ENCODE data around the gene DUSP7.

Gene DUSP7

DNA sequence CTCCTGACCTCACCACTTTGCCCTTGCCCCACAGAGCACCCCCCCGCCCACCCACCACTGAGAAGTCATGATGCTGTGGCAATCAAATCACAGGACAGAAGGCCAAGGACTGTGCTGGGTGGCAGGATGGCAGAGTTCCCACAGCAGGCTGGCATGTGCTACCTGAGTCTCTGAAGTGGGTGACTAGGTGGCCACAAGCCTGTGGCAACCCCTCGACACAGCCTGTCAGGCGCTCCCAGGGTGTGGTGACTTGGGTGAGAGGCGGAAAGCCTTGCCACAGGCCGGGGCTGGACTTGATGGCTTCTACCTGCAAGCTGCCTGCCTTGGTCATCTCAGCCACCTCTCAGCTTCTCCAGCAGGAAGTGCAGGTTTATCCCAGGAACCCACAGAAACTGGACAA is 15.6 kb upstream of the DUSP7 start:
- intact Hi-C loops (cut with DNase I): no loop called here
- DNase-seq: no peak

DNA sequence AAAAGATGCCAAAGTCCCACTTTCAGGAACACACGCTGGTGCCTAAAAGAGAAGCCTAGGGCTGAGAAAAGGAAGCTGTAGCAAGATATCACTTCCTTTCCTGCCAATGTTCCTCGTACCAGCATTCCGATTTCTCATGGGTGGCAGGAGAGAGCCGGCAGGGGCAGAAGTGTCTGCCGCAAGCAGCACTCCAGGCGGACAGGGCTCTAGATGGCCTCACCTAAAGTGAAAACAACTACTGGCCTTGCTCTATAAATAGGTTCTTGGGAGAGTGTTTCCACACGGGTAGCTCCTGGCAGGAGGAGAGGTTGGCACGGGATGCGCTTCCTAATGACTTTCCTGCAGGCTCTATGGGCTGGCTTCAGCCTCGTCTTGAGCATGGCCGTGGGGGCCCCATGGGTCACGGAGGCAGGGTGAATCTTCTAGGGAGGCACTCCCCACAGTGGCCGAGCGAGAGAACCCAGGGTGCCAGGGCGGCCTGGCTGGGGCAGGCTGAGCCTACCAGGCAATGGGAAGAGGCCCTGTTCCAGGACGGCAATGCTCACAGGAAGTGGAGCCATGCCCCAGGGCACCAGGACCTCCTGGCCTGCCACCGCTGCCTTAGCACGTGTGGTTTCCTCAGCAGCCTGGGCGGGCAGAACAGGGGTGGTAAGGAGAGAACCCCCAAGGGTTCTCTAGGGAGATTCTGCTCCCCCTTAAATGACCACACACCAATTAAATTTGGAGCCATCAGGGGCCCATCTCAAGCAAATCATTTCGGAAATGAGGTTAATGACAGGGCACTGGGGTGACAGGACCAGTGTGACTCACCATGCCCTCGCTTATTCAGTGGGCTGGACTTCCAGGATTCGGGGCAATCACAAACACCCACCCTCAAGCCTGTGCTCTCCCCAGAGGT is 14.6 kb upstream of the DUSP7 start:
- no peak for DNase-seq
- intact Hi-C loops (cut with DNase I): no loop called here

DNA sequence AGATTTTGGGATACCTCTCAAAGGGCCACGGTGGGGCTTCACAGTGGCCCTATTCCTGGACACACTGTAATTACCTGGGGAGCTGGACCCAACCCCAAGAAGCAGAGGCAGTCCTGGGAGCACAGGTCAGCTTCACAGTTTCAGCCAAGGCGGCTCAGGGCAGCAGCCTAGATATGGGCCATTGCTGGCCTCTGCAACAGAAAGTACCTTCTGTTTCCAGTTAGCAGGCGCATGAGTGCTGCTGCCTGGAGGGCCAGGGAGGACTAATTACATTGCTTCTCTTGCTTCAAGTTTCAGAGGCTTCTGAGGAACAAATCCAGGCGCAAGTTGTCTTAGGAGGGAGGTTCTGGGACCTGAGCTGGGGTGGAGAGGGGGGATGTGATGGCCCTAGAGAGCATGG is 13.5 kb upstream of the DUSP7 start:
- DNase-seq: no peak
- intact Hi-C loops (cut with DNase I): no loop called here

DNA sequence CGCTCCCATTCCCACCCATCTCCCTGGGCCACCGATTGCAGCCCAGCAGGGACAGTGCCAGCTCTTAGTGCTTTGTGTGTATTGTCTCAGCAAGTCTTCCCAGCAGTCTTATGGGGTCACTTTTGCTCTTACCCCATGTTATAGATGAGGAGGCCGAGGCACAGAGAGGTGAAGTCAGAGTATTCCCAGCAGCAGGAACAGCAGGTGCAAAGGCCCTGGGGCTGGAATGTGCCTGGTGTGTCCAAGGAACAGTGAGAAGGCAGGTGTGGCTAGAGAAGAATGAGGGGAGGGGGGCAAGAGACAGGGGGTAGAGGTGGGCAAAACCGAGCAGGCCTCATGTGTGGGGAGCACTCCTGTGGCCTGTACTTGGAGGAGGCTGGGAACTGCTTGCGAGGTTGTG is 12.8 kb upstream of the DUSP7 start:
- DNase-seq: no peak
- intact Hi-C loops (cut with DNase I): no loop called here

DNA sequence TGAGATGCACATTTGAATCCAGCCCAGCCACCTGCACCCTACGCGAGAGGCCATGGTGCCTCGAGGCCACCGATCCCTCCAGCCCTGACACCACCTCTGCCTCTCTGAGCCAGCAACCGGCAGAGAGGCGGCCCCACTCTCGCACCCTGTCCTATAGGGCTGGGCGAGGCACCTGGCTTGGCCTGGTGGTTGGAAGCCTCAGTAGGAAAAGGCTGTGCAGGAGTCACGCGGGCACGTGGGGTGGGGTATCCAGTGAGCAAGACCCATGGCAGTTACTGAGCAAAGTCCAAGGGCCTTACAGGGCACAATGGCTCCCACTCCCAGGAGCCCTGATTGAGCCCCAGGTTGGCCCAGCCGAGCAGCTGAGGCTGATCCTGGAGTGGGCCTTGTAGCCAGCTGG is 12.4 kb upstream of the DUSP7 start:
- no peak for DNase-seq
- intact Hi-C loops (cut with DNase I): no loop called here

DNA sequence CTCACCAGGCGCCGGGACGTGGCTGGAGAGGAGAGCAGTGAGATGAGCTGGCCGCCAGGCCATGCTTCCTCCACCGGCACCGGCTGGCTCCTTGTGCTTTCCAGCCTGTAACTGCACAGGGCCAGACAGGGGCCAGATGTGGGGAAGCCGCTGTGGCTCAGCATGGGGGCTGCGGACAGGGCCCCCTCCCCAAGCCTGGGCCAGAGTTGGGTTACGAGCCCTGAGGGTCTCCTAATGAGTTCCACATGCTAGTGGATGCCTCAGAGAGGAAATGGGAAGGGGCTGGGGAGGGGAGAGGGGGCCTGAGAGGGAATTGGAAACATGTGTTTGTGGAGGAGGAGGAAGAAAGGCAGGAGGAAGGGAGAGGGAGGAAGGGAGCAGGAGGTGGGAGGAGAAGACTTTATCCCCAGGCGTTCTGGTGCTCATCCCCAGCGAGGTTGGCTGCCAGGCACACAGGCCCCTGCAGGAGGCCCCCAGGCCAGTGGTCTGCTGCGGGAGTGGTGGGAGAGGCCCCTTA is 11.7 kb upstream of the DUSP7 start:
- intact Hi-C loops (cut with DNase I): no loop called here
- DNase-seq: no peak

DNA sequence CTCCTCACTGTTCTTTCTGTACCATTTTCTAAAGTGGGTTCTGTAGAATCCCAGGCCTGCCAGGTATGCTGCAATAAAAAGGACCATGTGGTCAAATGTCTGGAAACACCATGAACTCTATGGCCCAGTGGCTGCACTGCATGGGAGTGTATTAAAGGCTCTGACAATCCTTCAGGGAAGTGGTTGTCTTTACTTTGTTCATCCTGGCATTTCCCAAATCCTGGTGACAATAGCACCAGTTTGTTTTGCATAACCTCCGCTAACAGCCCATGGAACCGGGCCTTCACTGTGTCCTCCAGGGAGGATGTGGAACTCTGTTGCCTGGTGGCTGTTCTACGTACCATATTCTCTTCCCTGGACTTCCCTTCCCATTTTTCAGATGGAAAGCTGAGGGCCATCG is 11.2 kb upstream of the DUSP7 start:
- intact Hi-C loops (cut with DNase I): no loop called here
- no peak for DNase-seq

DNA sequence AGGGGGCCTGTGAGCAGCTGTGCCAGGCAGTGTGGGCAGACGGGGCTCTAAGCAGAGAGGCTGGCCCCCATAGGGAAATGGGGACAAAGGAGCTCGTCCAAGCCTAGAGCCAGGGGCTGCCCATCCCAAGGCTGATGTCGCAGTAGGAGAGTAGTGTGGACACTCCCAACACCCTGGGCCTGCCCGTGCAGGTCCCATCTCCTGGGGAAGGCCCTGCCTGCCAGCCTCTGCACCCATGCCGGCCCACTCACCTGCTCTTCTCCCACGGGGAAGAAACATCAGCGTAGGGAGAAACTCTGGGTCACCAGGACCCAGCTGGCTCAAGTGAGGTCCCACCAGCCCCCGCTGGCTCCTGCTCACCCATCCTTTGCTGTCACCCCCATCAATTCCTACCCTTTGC is 10.7 kb upstream of the DUSP7 start:
- intact Hi-C loops (cut with DNase I): no loop called here
- DNase-seq: no peak

DNA sequence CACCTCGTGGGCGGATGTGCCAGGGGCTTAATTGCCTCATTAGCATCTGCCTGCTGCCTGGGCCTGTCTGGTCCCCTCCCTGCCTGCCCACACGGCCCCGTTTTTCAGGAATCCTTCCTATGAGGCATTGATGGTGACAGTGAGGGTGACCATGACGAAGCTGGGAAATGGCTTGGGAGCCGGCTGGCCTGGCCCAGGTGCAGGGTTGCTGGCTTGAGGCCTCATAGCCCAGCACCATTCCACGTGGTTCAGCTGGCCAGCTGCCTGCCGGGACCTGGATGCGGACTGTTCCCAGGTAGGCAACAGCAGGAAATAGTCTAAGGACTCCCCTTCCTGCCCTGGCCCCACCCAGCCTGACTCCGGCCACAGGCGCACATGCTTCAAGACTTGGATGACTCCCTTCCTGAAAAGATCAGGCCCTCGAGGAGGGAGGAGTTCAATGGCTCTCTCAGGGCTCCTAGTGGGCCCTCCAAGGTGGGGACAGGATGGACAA is 8.9 kb upstream of the DUSP7 start:
- DNase-seq: no peak
- intact Hi-C loops (cut with DNase I): no loop called here

DNA sequence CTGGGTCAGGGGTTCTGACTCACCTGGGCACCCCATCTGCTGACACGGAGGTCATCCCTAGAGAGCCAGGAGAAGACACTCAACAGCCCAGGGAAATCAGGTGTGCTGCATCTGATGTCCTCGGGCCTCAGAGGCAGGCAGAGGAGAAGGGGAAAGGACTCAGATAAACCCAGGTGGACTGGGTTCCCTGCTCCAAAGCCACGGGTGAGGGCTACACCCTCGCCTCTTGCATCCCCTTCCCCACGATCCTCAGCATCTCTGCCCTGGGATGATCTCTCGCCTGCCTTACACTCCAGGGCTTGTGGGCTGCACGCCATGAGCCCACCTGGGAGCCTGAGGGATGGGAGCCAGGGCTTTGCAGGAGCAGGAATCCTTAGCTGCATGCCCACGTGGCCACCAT is 8.2 kb upstream of the DUSP7 start:
- no peak for DNase-seq
- intact Hi-C loops (cut with DNase I): no loop called here

DNA sequence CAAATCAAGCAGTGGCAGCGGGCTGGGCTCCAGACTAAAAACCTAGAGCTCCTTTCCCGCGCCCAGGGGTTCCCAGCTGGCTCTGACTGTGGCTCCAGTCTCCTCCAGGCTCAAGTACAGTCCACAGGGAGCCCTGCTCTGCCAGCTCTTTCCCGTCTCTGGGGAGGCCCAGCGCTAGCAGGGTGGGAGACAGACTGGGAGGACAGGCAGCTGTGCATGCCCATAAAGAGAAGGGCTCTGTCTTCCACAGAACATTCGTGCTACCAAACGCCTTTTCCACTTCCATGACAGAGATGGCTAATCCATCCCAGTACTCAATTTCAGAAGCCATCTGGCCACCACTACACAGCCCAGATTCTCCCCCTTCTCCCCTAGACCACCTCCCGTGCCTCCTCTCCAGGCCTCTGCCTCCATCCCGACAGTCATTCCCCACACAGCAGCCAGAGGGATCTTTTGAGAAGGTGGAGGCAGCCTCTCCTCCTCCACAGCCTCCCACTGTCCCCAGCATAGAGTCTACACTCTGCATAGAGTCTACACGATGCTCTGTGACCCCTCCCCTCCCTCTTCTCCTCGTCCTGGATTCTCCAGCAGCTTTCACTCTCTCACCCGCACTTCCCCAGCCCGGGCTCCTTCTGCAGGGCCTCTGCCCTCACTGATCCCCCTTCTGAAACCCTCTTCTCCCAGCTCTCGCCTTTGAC is 6.8 kb upstream of the DUSP7 start:
- no peak for DNase-seq
- intact Hi-C loops (cut with DNase I): no loop called here

DNA sequence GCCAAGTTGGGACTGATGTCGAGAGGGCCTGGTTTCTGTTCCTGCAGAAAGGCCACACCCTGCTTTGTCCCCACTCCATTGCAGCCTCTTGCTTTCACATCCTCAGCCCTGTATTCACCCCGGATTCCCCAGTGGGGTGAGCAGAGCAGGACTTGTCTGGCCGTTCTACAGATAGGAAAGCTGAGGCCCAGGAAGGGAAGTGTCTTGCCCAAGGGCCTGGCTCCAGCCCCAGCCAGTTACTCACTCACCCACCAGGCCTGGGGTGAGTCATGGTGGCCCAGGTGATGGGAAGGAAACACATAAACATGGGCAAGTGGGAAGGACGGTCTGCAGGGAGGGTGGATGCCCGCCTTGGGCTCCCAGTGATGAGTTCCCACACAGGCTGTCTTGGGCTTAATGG is 6.1 kb upstream of the DUSP7 start:
- intact Hi-C loops (cut with DNase I): no loop called here
- DNase-seq: no peak

DNA sequence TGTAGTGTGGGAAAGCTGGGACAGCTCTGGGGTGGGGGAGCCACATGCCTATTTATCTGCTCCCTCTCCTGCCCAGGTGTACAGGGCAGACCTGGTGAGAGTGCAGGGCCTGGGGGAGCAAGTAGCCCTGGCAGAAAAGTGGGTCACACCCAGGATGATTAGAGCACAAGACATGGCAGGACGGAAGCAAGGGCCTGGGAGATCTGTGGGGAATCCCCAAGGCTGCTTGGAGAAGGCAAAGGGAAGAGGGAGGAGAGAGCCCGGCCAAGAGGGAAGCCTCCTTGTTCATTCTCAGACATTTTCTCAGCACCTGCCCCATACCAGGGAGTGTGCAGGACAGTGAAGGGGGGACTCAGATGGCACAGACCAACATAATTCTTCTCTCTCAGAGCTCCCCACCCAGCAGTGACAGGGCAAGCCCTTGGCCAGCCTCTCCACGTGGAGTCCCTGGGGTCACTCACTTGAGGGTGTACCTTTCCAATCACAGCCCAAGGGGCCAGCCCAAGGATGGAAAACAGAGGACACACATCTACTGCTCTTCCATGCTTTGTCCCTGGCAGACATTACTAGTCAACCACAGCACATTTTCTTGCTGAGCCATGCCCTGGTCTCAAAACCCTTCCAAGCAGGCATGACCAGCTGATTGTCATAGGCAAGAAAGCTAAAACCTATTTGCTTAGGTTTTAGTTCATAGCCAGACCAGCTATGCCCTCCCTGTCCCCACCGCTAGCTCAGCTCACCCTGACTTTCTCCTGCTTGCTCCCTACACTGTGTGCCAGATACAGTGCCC is 4.9 kb upstream of the DUSP7 start:
- no peak for DNase-seq
- intact Hi-C loops (cut with DNase I): no loop called here

DNA sequence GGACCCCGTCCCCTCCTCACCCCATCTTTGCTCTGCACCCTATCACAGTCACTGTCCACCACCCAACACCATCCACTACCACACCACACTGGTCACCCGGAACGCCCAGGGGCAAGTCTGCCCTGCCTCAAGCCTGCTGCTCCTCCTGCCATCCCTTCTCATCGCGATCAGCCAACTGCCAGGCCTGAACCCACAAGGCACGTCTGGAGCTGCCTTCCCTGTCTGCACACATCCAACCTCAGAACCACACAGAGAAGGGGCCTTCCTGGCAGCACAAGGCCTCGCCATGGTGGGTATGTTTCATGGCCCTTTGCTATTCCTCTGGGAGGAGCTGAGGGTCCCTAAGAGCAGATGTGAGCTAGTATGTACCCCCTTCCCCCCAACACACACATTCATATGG is 3.4 kb upstream of the DUSP7 start:
- no peak for DNase-seq
- intact Hi-C loops (cut with DNase I): loop anchor here (5.0 kb wide), 1 partner anchor 48 kb away; no protein-coding TSS in a partner anchor

DNA sequence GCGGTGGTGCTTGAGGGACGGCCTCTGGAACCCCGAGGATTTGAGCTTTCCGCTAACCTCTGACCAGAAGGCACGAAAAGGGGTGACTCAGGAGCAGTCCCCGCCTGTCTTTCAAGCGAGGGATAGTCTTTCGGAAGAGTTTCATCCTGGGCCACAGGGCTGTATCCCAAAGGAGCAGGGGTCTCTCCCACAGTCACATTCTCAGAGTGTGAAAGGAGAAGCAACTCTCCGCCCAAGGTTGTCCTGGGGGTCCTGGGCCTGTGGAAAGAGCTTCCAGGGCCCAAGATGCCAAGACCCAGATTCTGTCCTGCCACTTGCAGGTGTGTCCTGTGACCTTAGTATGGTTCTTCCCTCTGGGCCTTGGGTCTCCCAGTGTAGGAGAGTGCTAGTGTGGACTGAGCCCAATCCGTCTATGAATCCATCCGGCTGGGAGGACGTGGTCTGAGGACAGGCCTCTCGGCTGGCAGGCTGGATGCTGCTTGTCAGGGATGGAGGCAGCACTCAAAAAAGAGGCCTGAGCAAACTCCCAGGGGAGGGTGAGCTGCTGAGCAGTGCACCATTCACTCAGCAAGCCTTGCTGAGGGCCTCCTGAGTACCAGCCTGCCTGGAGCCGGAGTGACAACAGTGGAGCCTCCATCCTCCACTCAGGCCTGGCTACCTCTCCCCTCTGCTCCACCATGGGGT is 1.6 kb upstream of the DUSP7 start:
- DNase-seq: no peak
- intact Hi-C loops (cut with DNase I): loop anchor here (5.0 kb wide), 1 partner anchor 49 kb away; no protein-coding TSS in a partner anchor

DNA sequence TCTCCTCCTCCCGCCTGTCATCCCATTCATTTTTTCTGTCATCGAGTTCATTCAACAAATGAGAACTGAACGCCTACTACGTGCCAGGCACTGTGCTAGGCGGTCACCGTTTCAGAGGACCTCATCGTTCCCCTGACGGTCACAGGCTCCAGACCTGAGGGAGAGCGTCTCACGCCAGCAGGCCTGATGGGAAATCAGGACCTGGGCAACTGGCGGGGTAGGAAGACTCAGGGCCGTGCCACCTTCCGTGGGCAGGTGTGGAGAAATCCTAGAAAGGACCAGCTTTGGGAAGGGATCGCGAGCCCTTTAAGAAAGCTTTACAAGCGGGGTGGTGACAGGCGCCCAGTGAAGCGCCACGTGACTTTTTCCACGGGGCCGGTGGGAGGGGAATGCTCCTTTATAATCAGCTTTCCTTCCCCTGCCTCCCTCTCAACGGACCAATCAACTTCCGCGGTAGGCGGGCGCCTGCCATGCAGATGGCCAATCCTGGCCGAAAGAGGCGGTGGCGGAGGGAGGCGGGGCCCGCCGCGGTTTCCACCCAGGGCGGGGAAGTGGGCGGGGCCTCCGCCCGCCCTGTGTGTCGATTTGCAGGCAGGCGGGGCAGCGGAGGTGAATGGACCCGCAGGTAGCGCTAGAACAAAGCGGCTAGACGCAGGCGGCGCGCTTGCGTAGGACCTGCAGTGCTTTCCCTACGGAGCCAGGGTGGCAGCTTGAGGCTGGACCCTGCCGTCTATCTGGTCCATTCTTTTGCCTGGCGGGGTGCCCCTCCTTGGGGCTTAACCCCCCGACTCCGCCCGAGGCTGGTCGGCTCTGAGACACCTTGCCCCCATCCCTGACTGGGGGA is 819 bp upstream of the DUSP7 start:
- intact Hi-C loops (cut with DNase I): loop anchor here (5.0 kb wide), 1 partner anchor 50 kb away; no protein-coding TSS in a partner anchor
- peak; percentile 99 to 100 (median 100) for DNase-seq

DNA sequence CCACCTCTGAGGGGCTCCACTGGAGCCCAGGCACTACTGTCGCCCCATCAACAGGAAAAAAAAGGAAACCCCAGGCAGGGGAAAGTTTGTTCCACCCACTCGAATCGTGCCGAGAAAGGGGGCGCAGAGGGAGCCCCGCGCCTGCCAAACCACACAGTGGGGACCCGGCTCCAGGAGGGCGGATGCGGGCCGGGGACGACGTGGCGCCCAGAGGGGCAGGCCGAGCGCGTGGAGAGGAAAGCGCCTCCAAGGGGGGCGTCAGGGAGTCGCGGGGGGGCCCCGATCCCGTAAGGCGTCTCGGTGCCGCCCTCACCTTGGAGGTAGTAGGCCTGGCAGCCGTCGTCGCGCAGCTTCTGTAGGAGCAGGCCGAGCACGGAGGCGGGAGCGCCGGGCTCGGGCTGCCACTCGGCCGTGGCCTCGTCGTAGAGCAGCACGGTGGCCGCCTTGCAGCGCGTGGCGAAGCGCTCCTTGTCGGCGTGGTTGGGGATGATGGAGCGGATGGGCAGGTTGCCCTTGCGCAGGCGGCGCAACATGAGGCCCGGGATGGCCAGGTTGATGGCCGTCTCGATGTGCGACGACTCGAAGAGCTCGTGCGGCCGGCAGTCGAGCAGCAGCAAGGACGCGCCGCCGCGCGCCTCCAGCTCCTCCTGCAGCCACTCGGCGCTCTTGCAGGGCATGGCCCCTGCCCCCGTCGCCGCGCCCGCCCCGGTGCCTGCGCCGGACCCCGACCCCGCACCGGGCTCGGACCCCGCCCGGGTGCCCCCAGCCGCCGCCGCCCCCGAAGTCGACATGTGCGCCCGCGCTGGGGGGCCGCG is 627 bp downstream of the DUSP7 start:
- peak in 1 of 10 donors; percentile 75 for DNase-seq
- intact Hi-C loops (cut with DNase I): loop anchor here (2.0 to 5.0 kb wide), 2 partner anchors 52 to 67 kb away; no protein-coding TSS in a partner anchor
